IPS-15b (cell line): ENCODE data around the gene FAM43B.

Source experiments
- H3K27me3 ChIP-seq: one replicate; pipeline ENCODE4 v1.6.1; 2013; ENCODE audit warnings: low read length; ENCODE audit not compliant: control insufficient read depth, insufficient read depth
- H3K36me3 ChIP-seq: one replicate; pipeline ENCODE4 v1.6.1; 2013; ENCODE audit warnings: low read length; ENCODE audit not compliant: control insufficient read depth, insufficient read depth
- H3K4me1 ChIP-seq: one replicate; pipeline ENCODE4 v1.6.1; 2013; ENCODE audit warnings: mild to moderate bottlenecking, low read length; ENCODE audit not compliant: control insufficient read depth, insufficient read depth
- H3K4me3 ChIP-seq: one replicate; pipeline ENCODE4 v1.5.1; 2013; ENCODE audit warnings: low read depth, low read length
- H3K9ac ChIP-seq: one replicate; pipeline ENCODE4 v1.6.1; 2013; ENCODE audit warnings: low read depth, mild to moderate bottlenecking, low read length
- H3K9me3 ChIP-seq: one replicate; pipeline ENCODE4 v1.6.1; 2013; ENCODE audit warnings: mild to moderate bottlenecking, low read length; ENCODE audit not compliant: control insufficient read depth, insufficient read depth

FAM43B gene

GRCh38 chr1:20601129-20601825 lies 48.9 kb downstream of the FAM43B start:
- Histone ChIP-seq H3K9ac (no peak overlapping the region), H3K36me3 (no peaks in the 10 kb centered on the region), H3K9me3 (no peaks in the 10 kb centered on the region), H3K4me1 (no peaks in the 10 kb centered on the region), H3K4me3 (no peak overlapping the region), H3K27me3 (no peaks in the 10 kb centered on the region)

- Histone ChIP-seq H3K4me1 (no peaks in the 10 kb centered on the region), H3K9me3 (no peaks in the 10 kb centered on the region), H3K27me3 (no peaks in the 10 kb centered on the region), H3K9ac (no peak overlapping the region), H3K36me3 (no peaks in the 10 kb centered on the region), H3K4me3 (no peak overlapping the region)
These were observed 50.6 kb downstream of the FAM43B start for GRCh38 chr1:20602851-20603450.

- Histone ChIP-seq H3K9me3 (no peaks in the 10 kb centered on the region), H3K4me1 (no peaks in the 10 kb centered on the region), H3K27me3 (no peaks in the 10 kb centered on the region), H3K4me3 (no peak overlapping the region), H3K9ac (no peak overlapping the region), H3K36me3 (no peaks in the 10 kb centered on the region)
These were observed 51.4 kb downstream of the FAM43B start for GRCh38 chr1:20603504-20604464.
